ENCODE measurements around the gene OR9A4. TPM values are rescaled to one million over a fixed set of nuclear protein-coding genes. Genes with fewer than 3 reads are reported as not detected.
"Not testable (repeated sequence)": the region's sequence is repeated elsewhere in the genome, so short reads cannot be mapped to it uniquely, and the experiment has no call there.

OR9A4 gene
- total and polyA plus RNA-seq, 2 experiments from 2014 or later, result not detected

DNA sequence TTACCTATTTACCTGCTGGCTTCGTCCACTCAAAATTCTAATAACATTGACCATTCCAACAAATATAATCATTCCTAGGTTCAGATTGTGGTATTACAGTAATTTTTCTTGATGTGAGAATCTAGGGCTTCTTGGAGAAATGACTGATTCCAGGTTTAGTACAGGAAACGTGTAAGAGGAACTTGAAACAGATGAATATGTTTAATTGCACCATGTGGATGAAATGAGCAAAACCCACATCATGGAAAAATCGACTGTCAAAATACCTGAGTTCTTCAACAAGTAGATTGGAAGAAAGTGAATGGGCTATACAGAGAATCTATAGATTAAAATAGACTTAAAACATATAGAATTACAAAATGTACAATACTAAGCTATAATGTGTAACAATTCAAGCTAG lies 24.9 kb upstream of the OR9A4 start:
- Mint-ChIP-seq H3K27ac (no peak overlapping the region), H3K36me3 (ENCODE audit: low read depth) (no peaks in the 10 kb centered on the region), H3K4me1 (peaks cover 13% of the 10 kb centered on the region), H3K27me3 (ENCODE audit: insufficient read depth, low read depth, poor library complexity) (no peaks in the 10 kb centered on the region), H3K4me3 (no peak overlapping the region), H3K9me3 (no peaks in the 10 kb centered on the region)
- Histone ChIP-seq H3K9me2 (ENCODE audit: insufficient read depth) (no peaks in the 10 kb centered on the region), H3F3A (replicated peaks; ENCODE audit: low read depth) (no peaks in the 10 kb centered on the region), H3K4me2 (no peak overlapping the region), H4K20me1 (replicated peaks; ENCODE audit: insufficient read depth) (no peaks in the 10 kb centered on the region), H3K27me3 (ENCODE audit: insufficient read depth) (no peaks in the 10 kb centered on the region), H3K36me3 (ENCODE audit: insufficient read depth) (no peaks in the 10 kb centered on the region), H3K4me3 (no peak overlapping the region), H3K27ac (ENCODE audit: low read depth) (no peak overlapping the region), H2AFZ (no peak overlapping the region), H3K4me1 (ENCODE audit: insufficient read depth) (0 out of 2 replicates have a peak, but pooled peaks cover 11% of the 10 kb centered on the region), H3K79me2 (replicated peaks; ENCODE audit: insufficient read depth) (no peaks in the 10 kb centered on the region)
- DNase-seq (ENCODE audit: low spot score) (no peak), ATAC-seq (no peak)
- no peak for TF ChIP-seq POLR2AphosphoS5 (IDR thresholded peaks at IDR 0.05; ENCODE audit: low read depth)
- TF ChIP-seq, protein P1, sequence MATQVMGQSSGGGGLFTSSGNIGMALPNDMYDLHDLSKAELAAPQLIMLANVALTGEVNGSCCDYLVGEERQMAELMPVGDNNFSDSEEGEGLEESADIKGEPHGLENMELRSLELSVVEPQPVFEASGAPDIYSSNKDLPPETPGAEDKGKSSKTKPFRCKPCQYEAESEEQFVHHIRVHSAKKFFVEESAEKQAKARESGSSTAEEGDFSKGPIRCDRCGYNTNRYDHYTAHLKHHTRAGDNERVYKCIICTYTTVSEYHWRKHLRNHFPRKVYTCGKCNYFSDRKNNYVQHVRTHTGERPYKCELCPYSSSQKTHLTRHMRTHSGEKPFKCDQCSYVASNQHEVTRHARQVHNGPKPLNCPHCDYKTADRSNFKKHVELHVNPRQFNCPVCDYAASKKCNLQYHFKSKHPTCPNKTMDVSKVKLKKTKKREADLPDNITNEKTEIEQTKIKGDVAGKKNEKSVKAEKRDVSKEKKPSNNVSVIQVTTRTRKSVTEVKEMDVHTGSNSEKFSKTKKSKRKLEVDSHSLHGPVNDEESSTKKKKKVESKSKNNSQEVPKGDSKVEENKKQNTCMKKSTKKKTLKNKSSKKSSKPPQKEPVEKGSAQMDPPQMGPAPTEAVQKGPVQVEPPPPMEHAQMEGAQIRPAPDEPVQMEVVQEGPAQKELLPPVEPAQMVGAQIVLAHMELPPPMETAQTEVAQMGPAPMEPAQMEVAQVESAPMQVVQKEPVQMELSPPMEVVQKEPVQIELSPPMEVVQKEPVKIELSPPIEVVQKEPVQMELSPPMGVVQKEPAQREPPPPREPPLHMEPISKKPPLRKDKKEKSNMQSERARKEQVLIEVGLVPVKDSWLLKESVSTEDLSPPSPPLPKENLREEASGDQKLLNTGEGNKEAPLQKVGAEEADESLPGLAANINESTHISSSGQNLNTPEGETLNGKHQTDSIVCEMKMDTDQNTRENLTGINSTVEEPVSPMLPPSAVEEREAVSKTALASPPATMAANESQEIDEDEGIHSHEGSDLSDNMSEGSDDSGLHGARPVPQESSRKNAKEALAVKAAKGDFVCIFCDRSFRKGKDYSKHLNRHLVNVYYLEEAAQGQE (IDR thresholded peaks at IDR 0.05; ENCODE audit: unreplicated experiment), result no peak
- TF ChIP-seq, protein P2, sequence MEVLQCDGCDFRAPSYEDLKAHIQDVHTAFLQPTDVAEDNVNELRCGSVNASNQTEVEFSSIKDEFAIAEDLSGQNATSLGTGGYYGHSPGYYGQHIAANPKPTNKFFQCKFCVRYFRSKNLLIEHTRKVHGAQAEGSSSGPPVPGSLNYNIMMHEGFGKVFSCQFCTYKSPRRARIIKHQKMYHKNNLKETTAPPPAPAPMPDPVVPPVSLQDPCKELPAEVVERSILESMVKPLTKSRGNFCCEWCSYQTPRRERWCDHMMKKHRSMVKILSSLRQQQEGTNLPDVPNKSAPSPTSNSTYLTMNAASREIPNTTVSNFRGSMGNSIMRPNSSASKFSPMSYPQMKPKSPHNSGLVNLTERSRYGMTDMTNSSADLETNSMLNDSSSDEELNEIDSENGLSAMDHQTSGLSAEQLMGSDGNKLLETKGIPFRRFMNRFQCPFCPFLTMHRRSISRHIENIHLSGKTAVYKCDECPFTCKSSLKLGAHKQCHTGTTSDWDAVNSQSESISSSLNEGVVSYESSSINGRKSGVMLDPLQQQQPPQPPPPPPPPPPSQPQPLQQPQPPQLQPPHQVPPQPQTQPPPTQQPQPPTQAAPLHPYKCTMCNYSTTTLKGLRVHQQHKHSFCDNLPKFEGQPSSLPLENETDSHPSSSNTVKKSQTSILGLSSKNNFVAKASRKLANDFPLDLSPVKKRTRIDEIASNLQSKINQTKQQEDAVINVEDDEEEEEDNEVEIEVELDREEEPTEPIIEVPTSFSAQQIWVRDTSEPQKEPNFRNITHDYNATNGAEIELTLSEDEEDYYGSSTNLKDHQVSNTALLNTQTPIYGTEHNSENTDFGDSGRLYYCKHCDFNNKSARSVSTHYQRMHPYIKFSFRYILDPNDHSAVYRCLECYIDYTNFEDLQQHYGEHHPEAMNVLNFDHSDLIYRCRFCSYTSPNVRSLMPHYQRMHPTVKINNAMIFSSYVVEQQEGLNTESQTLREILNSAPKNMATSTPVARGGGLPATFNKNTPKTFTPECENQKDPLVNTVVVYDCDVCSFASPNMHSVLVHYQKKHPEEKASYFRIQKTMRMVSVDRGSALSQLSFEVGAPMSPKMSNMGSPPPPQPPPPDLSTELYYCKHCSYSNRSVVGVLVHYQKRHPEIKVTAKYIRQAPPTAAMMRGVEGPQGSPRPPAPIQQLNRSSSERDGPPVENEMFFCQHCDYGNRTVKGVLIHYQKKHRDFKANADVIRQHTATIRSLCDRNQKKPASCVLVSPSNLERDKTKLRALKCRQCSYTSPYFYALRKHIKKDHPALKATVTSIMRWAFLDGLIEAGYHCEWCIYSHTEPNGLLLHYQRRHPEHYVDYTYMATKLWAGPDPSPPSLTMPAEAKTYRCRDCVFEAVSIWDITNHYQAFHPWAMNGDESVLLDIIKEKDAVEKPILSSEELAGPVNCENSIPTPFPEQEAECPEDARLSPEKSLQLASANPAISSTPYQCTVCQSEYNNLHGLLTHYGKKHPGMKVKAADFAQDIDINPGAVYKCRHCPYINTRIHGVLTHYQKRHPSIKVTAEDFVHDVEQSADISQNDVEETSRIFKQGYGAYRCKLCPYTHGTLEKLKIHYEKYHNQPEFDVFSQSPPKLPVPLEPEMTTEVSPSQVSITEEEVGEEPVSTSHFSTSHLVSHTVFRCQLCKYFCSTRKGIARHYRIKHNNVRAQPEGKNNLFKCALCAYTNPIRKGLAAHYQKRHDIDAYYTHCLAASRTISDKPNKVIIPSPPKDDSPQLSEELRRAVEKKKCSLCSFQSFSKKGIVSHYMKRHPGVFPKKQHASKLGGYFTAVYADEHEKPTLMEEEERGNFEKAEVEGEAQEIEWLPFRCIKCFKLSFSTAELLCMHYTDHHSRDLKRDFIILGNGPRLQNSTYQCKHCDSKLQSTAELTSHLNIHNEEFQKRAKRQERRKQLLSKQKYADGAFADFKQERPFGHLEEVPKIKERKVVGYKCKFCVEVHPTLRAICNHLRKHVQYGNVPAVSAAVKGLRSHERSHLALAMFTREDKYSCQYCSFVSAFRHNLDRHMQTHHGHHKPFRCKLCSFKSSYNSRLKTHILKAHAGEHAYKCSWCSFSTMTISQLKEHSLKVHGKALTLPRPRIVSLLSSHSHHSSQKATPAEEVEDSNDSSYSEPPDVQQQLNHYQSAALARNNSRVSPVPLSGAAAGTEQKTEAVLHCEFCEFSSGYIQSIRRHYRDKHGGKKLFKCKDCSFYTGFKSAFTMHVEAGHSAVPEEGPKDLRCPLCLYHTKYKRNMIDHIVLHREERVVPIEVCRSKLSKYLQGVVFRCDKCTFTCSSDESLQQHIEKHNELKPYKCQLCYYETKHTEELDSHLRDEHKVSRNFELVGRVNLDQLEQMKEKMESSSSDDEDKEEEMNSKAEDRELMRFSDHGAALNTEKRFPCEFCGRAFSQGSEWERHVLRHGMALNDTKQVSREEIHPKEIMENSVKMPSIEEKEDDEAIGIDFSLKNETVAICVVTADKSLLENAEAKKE (CRISPR knock-in tag; IDR thresholded peaks at IDR 0.05), result no peak

DNA sequence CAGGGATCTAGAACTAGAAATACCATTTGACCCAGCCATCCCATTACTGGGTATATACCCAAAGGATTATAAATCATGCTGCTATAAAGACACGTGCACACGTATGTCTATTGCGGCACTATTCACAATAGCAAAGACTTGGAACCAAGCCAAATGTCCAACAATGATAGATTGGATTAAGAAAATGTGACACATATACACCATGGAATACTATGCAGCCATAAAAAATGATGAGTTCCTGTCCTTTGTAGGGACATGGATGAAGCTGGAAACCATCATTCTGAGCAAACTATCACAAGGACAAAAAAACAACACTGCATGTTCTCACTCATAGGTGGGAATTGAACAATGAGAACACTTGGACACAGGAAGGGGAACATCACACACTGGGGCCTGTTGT lies 16.8 kb upstream of the OR9A4 start:
- not testable (repeated sequence) for H3F3A ChIP-seq (replicated peaks; ENCODE audit: low read depth); H3K9me2 ChIP-seq (ENCODE audit: insufficient read depth); H3K27me3 ChIP-seq (ENCODE audit: insufficient read depth); H3K4me3 Mint-ChIP-seq; ATAC-seq; H3K27me3 Mint-ChIP-seq (ENCODE audit: insufficient read depth, low read depth, poor library complexity); H3K36me3 ChIP-seq (ENCODE audit: insufficient read depth); H3K4me1 Mint-ChIP-seq; H3K27ac Mint-ChIP-seq; H3K27ac ChIP-seq (ENCODE audit: low read depth); H3K79me2 ChIP-seq (replicated peaks; ENCODE audit: insufficient read depth); H2AFZ ChIP-seq; H3K9me3 Mint-ChIP-seq; H3K4me3 ChIP-seq; H3K4me1 ChIP-seq (ENCODE audit: insufficient read depth); H3K36me3 Mint-ChIP-seq (ENCODE audit: low read depth); H4K20me1 ChIP-seq (replicated peaks; ENCODE audit: insufficient read depth); H3K4me2 ChIP-seq; DNase-seq (ENCODE audit: low spot score)

Measured in GM23338 (cell line).